Pulmonary artery endothelial cell (primary cell): ENCODE measurements around the gene CASP10. TPM values are rescaled to one million over a fixed set of nuclear protein-coding genes. Genes with fewer than 3 reads are reported as not detected.
"Not testable (repeated sequence)": the region's sequence is repeated elsewhere in the genome, so short reads cannot be mapped to it uniquely, and the experiment has no call there.

ENCODE experiments used
- DNase-seq: peaks from one replicate; pipeline ENCODE4 v3.0.0-alpha.2; 2011; ENCODE audit warnings: low read depth, low spot score
- total RNA-seq: library from RNA; depleted of rRNA; stranded (reverse); fragments of >200 nt; gene quantifications from 2 replicates; pipeline ENCODE4 v1.2.3, GENCODE V29; 2014

The CASP10 gene
- total RNA-seq, 1 donor from 2014 or later = 24.2 TPM

DNA sequence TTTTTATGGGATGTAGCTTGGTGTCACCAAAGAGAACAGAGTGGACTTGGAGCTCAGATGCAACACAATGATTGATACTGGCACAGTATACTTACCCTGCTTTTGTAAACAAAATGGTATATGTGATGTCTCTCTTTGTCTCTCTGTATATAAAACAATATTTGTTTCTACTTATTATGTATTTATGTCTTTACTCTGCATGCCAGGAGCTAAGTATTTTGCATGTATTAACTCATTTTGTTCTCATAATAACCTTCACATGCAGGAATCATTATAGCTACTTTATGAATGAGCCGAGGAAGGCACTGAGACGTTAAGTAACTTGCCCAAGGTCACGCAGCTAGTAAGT is 49.5 kb downstream of the CASP10 start:
- no peak for DNase-seq

DNA sequence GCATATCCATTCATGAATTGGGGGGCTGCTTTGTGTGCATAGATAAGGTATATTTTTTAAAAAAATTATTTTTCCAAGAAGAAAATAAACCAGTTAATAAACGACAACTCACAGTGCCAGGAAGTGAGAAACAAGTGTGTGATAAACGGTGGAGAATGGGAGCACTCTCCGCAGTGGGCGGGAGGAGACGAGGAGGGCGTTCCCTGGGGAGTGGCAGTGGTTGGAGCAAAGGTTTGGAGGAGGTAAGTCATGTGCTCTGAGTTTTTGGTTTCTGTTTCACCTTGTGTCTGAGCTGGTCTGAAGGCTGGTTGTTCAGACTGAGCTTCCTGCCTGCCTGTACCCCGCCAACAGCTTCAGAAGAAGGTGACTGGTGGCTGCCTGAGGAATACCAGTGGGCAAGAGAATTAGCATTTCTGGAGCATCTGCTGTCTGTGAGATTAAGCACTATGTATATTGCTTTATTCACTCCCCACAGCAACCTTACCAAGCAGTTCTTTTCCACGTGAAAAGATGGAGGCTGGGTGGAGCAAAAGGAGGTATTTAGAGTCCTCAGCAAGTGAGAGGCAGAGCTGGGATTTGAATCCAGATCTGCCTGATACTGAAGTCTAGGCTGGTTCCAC is 50.4 kb downstream of the CASP10 start:
- no peak for DNase-seq

DNA sequence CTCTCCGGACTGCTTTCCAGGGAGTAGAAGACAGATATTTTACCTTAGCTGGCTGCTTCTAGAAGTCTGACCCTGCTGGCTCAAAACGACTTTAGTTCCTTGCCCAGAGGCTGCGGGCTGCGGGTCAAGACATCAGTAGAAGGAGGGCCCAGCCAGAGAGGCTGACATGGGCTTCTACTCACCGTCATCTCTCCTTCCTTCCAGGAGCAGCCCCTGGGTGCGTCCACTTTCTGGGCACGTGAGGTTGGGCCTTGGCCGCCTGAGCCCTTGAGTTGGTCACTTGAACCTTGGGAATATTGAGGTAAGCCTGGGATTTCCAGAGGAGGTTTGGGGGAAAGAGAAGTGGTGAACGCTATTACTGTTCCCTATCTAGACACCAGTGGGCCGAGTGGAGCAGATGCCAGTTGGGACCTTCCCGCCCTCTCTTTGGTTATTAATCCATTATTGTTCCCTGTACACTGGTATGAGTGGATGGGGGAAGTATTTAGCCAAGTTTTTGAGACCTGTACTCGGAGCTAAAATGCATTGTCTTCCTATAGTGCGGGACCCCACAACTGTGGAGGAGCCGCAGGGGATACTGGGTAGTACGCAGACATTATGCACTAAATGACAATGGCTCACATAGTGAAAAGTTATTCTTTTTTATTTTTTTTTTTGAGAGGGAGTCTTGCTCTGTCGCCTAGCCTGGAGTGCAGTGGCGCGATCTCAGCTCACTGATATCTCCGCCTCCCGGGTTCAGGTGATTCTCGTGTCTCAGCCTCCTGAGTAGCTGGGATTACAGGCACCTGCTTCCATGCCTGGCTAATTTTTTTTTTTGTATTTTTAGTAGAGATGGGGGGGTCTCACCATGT is 51.1 kb downstream of the CASP10 start:
- no peak for DNase-seq

DNA sequence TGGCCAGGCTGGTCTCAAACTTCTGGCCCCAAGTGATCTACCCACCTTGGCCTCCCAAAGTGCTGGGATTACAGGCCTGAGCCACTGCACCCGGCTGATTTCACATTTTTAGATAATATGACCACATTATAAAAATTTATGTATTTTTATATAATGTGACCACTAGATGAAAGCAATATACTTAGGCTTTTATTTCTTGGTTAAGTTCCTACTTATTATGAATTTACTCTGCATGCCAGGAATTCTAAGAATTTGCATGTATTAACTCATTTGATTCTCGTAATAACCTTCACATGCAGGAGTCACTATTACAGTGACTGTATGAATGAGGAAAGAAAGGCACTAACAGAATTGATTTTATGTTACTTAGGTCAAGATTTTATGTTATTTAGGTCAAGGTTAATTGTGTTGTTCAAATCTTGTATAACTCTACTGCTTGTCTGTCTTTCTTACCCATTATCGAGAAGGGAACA is 51.8 kb downstream of the CASP10 start:
- no peak for DNase-seq

DNA sequence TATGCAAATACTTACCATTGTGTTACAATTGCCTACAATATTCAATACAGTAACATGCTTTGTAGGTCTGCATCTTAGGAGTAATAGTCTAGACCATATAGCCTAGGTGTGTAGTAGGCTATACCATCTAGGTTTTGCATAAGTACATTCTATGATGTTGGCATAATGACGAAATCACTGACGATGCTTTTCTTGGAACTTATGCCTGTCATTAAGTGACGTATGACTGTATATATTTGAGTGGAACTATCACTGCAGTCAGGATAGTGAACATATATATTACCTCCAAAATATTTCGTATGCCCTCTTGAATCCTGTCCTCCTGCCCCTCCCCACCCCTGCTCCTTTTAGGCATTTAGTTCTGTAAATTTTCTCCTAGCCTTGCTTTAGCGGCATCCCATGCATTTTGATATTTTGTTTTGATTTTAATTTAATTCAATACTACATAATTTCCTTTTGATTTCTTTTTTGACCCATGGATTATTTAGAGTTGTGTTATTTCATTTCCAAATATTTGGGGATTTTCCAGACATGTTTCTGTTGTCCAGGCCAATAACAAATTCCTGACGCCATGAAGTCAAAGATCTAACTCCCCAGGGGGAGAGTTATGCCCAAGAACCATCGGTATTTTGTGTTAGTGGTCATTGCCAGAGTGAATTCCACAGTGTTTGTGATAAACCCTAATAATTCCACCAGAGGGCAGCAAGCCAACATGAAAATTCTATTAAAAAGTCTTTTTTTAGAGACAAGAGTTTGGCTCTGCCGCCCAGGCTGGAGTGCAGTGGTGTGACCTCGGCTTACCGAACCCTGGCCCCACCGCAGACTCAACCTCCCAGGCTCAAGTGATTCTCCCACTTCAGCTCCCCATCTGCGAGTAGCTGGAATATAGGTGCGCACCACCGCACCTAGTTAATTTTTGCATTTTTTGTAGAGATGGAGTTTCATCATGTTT is 53.2 kb downstream of the CASP10 start:
- DNase-seq = no peak

DNA sequence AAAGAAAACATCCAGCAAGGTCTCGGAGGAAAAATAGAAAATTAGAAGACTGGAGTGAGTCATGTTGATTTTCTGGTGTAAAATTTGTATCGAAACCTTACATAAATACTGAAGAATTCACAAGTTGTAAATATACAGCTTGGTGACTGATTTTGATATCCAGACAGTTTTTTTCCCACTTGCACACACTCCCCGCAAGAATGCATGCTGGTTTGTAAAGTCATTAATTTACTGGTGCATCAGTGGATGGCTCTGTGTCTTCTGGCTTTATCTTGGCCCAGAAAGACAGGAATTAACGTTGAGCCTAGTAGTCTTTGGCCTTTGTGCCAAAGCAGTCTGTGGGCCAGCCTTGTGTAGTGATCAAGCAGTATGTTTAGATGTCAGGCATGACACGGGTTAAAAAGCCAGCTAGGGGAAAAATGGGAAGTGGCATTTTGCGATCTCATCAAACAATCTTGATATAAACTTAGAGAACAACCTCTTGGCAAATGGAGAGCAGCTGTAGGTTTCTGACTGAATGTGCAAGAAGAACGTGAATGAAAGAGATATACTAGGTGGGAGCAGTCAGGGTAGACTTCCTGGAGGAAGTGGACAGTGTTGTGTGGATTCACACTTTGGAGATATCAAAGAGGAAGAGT is 54.7 kb downstream of the CASP10 start:
- DNase-seq = no peak

DNA sequence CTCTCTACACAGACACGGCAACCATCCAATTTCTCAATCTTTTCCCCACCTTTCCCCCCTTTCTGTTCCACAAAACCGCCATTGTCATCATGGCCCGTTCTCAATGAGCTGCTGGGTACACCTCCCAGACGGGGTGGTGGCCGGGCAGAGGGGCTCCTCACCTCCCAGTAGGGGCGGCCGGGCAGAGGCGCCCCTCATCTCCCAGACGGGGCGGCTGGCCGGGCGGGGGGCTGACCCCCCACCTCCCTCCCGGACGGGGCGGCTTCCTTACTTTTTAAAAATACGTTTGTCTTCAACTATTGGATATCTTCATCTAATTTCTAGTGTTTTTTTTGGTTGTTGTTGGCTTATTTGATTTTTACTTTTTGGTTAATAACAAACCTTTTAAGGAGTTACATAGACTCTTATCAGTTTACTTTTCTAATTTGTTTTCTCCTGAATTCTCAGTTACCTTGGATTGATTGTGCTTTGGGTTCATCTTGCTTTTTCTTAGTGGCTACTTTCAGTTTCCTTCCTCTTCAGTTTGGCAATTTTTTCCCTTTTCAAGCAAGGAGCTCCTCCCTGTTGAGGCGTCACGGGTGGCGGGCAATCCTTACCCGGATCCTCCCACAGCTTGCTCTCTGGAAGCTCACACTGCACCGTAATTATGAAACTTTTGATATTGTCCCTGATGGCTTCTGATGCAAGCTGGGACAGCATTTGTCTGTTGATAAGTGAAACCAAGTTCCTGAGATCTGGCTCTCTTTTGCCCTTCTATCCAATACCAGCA is 56.4 kb downstream of the CASP10 start:
- not testable (repeated sequence) for DNase-seq

DNA sequence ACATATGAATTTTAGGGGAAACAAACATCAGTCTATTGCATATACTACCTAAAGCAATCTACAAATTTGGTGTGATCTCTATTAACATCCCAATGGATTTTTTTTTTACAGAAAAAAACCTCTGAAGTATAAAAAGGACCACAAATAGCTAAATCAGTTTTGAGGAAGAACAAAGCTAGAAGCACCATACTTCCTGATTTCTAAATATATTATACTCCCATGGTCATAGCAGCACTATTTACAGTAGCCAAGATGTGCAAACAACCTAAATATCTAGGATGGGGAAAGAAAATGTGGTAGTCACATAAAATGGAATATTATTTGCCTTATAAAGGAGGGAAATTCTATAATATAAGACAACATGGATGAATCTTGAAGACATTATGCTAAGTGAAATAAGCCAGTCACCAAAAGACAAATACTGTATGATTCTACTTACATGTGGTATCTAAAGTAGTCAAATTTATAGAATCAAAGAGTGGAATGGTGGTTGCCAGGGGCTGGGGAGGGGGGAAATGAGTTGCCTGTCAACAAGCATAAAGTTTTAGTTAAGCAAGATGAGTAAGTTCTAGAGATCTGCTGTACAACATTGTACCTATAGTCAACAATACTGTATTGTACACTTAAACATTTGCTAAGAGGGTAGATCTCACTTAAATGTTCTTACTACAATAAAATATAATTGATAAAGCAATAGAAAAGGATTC is 59.8 kb downstream of the CASP10 start:
- no peak for DNase-seq

DNA sequence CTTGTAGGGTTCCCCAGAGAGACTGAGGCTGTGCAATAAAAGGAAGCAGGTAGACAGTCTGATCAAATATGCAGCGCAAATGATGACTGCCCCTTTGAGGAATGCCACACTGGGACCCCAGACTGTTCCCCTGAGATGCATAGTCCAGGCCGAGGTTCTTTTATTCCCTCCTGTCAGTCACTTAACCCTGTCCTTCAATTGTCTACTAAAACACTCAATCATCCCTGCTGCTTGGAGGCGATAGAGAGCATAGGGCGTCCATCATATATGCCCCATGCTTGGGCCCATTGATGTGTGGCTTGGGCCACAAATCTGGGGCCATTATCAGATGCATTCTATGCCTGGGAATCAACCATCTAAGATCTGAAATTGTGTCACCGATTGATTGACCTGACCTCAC is 61.9 kb downstream of the CASP10 start:
- DNase-seq = no peak

DNA sequence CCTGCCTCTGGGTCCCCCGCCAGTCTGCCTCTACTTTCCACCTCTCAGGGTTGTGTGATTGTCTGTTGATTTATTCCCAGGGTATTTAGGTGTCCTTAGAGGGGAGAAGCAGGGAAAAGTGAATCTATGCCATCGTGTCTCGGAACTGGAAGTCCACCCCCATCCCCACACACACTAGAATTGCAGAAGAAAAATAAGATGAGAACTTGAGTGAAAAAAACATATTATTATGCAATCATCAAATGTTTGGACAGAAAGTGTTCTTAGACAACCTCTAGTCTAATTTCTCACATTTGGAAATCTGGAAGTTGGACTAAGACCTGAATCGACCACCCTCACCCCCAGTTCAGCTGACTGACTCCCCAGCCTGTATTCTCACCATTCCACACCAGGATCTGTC is 63.3 kb downstream of the CASP10 start:
- no peak for DNase-seq

DNA sequence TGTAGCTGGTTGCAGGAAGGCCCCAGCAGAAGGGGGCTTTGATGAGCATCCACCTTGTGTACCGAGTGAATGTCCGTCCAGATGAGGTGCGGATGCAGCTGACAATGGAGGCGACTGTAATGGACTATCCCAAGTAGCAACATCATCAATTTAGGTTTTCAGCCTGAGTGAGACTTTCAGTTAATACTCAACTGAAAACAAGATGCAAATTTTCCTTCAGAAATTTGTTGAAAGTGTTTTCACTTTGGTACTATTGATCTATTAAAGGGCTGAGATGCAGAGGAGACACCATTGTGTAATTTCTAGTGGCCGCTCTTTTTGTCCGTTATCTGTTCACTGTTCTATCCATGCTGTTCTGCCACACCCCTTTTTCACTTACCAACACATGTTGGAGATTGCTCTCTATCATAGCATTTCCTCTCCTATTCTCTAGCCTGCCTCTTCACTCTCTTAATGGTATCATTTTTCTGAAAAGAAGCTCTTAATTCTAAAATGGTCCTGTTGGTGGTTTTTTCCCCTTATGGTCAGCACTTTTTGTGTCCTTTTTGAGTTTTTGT is 65.4 kb downstream of the CASP10 start:
- DNase-seq = no peak

DNA sequence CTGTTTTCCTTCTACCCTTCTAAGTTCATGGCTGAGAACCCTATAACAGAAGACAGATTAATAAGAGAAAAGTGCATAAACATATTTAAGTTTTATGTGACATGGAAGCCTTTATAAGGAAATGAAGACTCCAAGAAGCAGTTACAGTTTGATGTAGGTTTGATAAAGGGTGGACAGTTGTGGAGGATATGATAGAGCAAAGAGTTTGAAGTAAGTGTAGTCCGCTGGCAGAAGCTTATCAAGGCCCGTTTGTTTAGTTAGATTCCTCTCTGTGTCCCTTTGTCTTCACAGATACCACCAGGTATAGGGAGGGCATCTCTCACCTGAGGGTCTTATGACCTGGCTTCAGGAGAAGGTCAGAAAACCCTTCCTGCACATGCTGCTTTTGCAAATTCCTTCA is 66.9 kb downstream of the CASP10 start:
- DNase-seq = no peak

DNA sequence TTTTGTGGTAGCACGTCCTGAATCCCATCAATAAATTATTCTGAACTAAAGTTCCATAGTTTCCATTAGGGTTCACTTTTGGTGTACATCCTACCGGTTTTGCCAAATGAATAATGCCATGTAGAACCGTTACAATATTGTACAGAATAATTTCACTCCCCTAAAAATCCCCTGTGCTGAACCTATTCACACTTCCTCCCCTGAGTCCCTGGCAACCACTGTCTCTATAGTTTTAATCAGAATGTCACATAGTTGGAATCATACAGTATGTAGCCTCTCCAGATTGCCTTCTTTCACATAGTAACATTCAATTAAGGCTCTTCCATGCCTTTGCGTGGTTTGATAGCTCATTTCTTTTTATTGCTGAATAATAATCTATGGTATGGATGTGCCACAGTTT is 67.8 kb downstream of the CASP10 start:
- no peak for DNase-seq

DNA sequence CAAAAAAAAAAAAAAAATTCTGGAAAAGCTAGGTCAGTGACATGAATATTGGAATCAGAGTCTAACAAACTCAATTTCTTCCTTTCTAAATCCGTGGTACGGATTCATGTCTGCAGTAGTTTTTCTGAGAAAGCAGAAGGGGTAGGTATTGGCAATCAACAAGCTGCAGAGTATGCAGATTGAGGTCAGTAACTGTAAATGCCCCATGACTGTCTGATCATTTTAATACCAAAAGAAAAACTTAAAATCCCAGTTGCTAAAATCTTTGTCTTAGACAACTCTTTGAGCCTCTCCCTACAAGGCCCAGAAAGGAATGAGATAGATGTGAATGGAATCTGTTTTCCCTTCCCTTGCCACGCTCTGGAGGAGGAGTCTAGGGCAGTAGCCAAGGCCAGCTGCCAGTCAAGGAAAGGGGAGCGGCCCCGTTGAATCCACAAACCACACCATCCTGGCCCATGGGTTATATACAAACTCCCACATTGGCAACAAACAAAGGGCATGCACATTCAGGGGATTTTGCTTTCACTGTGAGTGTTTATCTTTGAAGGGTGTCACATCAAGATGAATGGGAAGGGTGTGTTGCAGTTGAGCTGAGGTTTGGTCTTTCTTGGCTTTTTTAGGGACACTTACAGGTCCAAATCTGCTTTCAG is 71.3 kb downstream of the CASP10 start:
- no peak for DNase-seq

DNA sequence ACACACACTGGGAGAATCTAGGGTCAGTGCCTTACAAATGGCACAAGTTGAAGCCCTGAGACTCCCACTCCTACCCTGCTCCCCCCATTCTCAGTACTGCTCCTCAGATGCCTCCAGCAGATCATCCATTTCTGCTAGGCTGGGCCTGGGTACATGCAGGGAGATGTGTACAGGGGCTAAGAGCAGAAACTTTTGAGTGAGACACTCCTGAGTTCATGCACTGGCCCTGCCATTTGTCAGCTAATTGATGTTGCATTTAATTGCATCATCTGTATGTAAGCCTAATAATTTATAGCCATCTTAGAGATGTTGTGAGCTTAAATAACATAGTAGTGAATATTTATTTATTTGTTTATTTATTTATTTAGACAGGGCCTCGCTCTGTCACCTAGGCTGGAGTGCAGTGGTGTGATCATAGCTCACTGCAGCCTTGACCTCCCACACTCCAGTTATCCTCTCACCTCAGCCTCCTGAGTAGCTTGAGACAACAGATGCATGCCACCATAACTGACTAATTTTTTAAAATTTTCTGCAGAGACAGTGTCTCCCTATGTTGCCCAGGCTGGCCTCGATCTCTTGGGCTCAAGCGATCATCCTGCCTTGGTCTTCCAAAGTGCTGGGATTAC is 72.6 kb downstream of the CASP10 start:
- DNase-seq = no peak

DNA sequence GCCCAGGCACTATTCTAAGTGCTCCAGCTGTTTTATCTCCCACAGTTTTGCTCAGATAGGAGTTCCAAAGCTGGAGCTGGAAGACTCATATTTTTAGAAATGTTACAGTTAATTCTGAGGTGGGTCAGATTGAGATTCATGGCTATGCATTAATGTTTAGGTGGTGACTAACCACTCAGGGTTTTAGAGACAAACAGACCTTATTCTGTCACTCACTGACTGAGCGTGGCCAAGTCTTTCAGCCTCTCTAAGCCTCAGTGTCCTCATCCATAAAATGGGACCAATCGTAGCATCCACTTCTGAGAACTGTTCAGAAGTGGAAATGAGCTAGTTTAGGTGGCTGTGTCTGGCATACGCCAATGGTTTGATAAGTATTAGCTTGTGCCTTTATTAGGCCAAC is 73.1 kb downstream of the CASP10 start:
- DNase-seq = no peak

DNA sequence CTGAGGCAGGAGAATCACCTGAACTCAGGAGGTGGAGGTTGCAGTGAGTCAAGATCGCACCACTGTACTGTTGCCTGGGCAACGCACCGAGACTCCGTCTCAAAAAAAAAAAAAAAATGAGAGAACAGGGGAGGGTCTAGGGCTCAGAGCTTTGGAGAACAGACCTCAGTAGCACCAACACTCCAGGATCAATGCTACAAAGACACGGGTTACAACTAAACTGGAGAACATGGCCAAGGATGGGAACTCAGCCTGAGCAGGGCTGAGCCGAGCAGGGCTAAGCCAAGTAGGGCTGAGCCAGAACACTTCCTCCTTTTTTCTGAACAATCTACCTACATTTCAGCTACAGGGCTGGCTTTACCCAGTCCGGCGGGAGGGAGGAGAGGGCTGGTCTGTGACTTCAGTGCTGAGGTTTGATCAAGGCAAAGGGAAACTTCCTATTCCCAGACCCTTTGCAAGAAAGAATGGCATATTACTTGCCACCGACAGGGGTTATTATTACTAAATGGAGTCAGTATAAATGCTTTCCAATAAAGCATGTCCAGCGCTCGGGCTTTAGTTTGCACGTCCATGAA is 74.5 kb downstream of the CASP10 start:
- no peak for DNase-seq

DNA sequence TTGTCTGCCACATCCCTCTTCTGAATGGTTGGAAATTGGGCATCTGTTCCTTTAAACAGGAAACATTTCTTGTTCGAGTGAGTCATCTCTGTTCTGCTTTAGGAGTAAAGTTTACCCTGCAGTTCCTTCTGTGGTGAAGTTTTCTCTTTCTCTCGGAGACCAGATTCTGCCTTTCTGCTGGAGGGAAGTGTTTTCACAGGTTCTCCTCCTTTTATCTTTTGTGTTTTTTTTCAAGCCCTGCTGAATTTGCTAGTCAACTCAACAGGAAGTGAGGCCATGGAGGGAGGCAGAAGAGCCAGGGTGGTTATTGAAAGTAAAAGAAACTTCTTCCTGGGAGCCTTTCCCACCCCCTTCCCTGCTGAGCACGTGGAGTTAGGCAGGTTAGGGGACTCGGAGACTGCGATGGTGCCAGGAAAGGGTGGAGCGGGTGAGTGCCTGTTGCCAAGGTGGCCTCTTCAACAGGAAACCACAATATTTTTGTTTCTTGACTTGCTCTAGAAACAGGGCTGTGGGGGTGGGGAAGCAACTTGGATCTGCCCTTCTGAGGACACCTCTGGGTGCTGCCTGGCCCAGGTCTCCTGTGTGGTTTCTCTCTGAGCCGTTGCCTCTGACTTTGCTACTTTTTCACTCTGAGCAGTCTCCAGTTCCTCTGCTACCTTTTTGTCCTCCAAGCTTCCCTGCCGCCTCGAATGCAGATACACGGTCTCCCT is 75.2 kb downstream of the CASP10 start:
- DNase-seq = peak; percentile 59
